Putamen (tissue), 1 donor: Measurements from ENCODE around the gene GATB.
"Not testable (repeated sequence)": the region's sequence is repeated elsewhere in the genome, so short reads cannot be mapped to it uniquely, and the experiment has no call there.

Source experiments
- DNase-seq: peaks from one replicate; pipeline ENCODE4 v3.0.0-alpha.2; 2016; ENCODE audit warnings: low spot score

GATB gene

GRCh38 chr4:151784706-151785105 lies 23.9 kb upstream of the GATB start:
- no peak for DNase-seq

GRCh38 chr4:151783867-151784266 lies 23.1 kb upstream of the GATB start:
- DNase-seq: no peak

DNA sequence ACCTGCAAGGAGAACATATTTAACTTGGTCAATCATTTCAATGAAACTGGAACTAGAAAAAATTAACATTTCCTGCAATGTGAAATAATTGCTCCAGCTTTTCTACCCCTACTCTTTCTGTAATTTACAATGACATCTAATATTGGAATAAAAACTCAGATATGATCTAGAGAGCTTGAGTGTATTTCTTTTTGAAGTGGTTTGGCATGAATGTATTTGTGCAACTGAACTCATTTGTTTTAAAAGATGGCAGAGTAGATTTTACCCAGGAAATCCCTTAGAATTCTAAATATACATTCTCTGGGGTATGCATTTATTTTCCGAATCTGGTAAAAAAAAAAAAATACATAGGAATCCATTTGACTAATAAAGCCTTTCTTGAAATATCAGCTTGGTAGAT lies 21.5 kb upstream of the GATB start:
- no peak for DNase-seq

- peak; percentile 37 for DNase-seq
These were observed 20.2 kb upstream of the GATB start for GRCh38 chr4:151781026-151781425.

DNA sequence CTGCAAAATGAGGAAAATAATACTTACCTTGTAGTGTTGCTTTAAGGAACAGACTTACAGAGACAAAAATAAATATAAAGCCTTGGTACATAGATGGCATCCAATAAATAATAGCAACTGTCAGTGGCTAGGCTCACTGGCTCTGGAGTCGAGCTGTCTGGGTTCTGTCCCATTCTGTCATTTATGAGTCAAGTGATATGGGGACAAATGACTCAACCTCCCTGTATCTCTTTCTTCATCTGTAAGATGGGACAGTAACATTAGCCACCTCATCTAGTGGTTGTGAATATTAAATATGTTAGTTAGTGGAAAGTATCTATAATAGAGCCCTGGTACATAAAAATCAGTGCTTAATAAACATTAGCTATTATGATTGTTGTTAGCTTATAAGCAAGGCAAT lies 16.7 kb upstream of the GATB start:
- DNase-seq: no peak

- no peak for DNase-seq
These were observed 13.5 kb upstream of the GATB start for GRCh38 chr4:151774324-151774723.

DNA sequence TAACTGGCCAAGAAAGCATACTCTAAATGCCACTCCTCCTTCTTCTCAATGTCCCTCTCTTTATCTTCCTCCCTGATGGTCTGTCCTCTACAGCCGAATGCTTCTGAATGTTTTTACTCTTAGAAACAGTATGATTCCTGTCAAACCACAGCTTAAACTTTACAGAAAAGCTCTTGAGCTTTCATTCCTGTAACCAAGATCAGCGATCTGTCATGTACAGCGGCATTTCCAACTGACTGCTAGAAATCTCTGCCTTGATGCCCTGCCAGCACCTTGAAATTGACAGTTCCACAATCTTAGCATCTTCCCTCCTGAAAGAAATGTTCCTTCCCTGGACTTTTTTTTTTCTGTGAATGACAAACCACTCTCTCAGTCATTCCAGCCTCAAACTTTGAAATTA lies 11.5 kb upstream of the GATB start:
- no peak for DNase-seq

DNA sequence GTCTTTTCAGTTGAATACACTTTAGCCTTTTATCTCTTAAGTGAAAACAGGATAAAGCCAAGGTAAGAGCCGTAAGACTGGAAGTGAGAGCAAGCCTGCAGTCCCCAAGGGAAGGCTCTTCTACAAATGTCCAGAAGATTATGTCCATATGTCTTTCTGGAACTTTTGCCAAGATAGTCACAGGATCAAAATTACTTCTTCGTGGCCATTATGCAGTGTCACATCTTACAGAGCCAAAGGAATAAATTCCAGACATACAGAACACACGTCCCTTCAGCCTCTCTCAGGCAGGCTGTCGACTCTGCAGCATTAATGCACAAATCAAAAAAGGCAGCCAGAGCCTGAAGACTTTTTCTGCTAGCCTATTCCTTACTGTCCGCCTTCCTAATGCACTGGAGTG lies 10.9 kb upstream of the GATB start:
- no peak for DNase-seq

- DNase-seq: no peak
These were observed 9.3 kb upstream of the GATB start for GRCh38 chr4:151770154-151770553.

GRCh38 chr4:151768835-151769234 lies 8.0 kb upstream of the GATB start:
- no peak for DNase-seq

- no peak for DNase-seq
These were observed 5.9 kb upstream of the GATB start for GRCh38 chr4:151766691-151767090.

- DNase-seq: no peak
These were observed 805 bp downstream of the GATB start for GRCh38 chr4:151760002-151760401.

GRCh38 chr4:151753056-151753455 lies 7.8 kb downstream of the GATB start:
- DNase-seq: no peak

DNA sequence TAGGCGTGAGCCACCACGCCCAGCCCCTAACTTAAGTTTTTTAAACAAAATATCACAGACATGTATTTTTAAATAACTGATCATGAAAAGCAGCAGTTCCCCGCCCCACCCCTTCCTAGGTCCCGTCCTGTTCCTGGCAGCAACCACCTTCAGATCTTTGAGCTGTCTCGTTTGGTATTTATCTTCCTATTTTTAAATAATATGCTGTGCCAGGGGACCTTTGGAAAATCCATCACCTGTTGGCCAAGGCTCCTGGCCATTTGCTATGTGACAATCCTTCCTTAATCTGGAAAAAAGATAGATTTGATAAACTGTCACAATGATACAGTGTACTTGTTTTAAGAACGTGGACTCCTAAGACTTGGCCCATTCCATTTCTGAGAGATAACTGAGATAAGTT lies 10.7 kb downstream of the GATB start:
- no peak for DNase-seq

- DNase-seq: no peak
These were observed 15.2 kb downstream of the GATB start for GRCh38 chr4:151745481-151746231.

GRCh38 chr4:151744614-151745013 lies 16.2 kb downstream of the GATB start:
- no peak for DNase-seq

DNA sequence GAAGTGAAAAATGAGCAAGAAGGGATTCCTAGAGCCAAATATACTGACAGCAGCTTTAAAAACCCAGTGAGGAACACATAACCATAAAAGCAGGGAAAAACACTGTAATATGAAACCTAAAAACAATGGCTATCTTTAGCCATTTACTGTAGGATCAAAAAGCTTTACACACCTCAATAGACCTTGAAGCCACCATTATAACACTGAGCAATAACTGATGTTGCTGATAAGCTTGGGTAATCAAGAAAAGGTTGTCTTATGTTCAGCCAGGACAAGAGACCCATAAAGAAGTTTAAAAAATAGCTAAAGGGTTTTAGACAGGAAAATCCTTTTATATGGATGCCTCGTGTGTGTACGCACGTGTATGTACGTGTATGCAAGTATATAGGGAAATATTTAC lies 16.9 kb downstream of the GATB start:
- no peak for DNase-seq

DNA sequence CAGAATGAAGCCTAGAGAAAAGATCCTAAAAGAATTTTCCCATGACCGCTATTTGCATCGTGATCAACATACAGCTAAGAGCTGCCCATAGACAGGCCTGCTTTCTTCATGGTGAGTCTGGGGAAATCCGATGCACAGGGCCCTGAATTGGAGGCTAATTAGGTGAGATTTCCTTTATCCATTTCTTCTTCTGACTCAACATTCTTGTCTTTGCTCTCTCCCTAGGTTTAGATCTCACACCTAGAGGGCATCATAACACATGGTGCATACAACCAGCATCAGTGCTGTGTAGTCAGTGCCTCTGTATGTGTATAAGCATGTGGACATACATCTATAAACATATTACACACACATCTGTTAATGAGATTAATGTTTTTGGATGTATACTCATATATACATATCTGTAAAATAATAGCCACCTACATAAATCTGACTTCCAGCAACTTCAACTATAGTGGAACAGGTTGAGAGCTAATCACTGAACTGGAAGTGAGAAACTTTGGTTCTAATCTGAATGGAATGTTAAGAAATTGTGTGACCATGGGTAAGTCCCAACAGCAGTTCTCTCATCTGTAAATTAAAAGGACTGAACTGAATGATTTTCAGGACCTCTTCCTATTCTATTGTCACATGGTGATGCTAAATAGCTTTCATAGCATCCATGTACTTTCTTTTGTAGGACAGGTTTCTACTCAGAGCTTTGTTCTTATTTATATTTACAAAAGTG lies 17.5 kb downstream of the GATB start:
- no peak for DNase-seq

DNA sequence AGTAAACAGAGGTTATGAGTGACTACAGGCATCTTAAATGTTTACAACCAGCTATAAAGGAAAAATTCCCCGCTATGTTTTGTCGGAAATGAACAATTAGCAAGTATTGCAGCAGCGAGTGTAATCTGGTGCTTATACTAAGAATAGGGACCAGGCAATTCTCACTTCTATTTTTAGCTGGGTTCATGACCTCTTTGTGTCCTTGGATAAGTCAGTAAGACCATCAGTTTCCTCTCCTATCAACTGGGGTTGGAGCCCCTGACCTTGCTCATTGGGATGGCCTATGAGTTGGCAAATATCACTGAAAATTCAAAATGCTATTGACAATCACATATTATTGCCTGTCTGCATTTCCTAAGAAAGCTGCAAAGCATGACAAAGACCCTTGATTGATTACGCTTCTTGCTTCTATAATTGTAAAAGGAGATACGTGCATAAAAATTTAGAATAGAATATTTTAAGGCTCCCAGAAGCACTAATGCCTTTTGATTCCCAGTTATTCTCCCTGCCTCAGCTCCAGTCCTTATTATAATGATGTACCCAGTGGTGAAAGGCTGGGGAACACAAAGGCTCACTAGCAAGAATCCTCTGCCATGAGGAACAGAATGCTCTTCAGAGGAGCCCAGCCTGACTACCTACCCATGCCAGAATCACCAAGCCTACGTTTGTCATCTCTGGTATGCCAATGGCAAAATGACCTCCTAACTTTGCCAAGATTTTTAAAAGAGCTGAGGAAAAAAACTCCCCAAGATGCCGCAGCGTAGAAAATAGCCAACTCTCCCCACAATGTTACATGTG lies 21.9 kb downstream of the GATB start:
- DNase-seq: no peak

- DNase-seq: not testable (repeated sequence)
These were observed 24.0 kb downstream of the GATB start for GRCh38 chr4:151736852-151737251.

GRCh38 chr4:151736361-151736760 lies 24.4 kb downstream of the GATB start:
- no peak for DNase-seq

- not testable (repeated sequence) for DNase-seq
These were observed 29.1 kb downstream of the GATB start for GRCh38 chr4:151731670-151732069.
